Measurements from ENCODE around the gene VPS37B.

Gene VPS37B

GRCh38 chr12:122837306-122838265 is 58.3 kb downstream of the VPS37B start:
- DNase-seq, result no peak

DNA sequence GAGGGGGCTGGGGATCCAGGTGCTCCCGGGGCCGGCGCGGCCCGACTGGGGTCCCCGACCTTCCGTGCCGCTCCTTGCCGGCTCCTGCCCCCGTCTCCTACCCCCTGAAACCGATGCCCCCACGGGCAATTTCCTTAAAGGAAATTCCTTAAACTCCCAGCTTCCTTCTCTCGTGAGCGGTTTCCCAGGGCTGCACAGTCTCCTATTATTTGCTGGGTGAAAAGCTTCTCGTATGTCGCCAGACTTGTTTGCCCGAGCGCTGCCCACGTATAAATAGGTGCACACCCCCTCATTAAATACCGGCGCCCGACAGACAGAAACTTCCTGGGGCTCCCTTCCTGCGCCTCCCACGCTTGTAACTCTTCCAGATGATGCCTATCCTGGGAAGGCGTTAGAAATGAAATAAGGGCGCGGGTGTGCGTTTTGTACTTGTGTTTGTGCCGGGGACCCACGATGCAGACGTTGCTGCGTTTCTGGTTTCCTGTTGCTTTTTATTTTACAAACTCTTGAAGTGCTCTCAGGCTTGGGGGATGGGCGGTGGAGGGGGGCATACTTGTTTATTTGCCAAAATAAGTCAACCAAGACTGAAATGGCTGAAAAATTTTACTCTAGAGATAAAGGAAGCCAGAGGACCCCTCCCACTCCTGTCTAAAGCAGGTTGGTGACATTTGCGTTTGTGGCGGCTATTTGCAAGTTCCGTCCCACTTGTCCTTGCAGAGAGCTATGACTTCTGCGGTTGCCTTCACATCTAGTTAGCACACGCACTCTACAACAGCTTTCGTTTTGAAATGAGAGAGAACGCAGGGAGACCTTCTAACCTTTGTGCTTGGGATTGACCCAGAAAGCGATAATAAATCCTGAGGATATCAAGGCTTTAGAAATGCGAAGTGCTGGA is 59.6 kb downstream of the VPS37B start:
- no peak for DNase-seq

DNA sequence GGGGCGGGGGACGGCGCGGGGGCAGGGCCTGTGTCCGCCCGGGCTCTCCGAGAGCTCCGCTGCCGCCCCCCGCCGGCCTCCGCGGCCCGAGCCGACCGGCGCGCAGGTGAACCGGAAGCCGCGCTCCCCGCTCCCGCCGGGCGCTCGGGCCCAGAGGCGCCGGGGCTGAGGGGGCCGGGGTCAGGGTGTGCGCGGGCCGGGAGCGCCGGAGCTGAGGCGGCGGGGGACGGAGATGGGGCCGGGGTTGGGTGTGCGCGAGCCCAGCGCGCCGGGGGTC is 60.2 kb downstream of the VPS37B start:
- DNase-seq, result no peak

DNA sequence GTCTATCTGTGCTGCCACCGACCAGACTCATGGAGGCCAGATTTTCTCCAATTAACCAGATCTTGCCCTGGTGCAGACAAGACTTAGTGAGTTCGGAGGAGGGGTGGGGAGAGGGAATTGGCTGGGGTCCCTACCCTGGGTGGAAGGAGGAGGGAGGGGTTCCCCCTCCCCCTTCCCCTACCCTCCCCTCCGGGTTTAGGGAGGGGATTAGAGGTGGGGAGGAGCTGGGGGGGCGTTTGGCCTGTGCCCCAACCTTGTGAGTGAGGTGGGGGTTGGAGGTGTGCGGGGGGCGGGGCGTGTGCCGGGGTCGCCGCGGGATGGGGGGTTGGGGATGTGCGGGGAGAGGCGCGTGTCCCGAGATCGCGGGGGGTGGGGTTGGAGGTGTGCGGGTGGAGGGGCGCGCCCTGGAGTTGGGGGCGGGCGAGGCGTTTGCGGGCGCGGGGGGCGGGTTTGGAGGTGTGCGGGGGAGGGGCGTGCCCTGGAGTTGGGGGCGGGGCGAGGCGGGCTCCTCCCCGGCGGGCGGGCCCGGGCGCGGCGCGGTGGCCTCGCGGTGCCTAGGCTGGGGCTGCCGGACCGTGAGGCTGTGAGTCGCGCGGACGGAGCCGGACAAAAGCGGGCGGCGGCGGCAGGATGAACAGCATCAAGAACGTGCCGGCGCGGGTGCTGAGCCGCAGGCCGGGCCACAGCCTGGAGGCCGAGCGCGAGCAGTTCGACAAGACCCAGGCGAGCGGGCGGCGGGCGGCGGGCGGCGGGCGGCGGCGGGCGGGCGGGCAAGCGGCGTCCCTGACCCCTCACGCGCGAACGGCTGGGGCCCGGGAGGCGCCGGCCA is 60.8 kb downstream of the VPS37B start, which contains the start of gene HIP1R:
Gene HIP1R (plus strand): TSS at position 537 of the 829 bp plus-strand sequence. CDS start 94 bp downstream, at position 631.
- no peak for DNase-seq

- no peak for DNase-seq
These were observed 61.6 kb downstream of the VPS37B start for GRCh38 chr12:122834104-122834920.

GRCh38 chr12:122830517-122831214 is 65.3 kb downstream of the VPS37B start:
- peak; percentile 51 for DNase-seq

GRCh38 chr12:122827258-122827657 is 68.7 kb downstream of the VPS37B start:
- no peak for DNase-seq

DNA sequence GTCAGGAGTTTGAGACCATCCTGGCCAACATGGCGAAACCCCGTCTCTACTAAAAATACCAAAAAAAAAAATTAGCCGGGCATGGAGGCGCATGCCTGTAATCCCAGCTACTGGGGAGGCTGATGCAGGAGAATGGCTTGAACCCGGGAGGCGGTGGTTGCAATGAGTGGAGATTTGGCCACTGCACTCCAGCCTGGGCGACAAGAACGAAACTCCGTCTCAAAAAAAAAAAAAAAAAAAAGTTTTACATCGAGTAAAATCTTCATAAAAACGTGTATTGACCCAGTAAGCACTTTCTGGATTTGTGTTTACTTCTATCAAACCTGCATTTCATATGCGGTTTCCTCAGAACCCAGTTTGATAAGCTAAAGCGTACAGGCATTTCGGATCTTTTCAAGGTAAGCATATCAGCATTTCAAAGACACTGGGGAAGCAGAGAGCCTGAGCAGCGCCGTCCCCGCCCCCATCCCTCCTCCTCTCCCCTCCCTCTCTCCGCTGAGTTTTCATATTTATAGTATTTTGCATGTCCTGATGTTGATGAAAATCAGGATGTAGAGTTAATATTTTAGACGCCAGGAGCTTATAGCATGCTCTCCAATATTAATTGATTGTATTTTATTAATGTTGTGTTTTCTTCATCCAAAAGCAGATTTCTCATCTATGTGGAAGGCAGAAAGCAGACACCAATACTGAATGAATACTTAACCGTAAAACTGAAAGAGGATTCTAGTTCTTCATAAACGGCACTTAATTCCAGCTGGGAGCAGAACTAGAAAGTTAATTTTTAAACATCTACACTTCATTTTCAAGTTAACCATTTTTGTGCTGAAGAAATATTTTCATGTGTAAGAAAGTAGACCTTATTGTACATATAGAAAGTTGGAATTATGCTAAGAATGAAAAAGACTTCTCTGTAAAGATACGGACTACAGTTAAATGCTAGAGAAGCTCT is 69.9 kb downstream of the VPS37B start:
- DNase-seq, result no peak

DNA sequence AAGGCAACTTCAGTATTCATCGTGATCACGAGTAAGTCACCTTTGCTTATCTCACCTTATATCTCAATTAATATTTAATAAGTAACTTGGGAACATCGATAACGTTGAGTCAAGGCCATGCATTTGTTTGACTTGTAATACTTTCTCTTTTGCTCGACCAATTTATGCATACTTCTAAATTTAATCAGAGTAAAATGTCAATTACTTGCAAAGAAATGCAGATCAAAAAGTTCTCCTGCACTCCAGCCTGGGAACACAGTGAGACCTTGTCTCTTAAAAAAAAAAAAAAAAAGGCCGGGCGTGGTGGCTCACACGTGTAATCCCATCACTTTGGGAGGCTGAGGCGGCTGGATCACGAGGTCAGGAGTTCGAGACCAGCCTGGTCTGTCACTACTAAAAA is 72.5 kb downstream of the VPS37B start:
- DNase-seq, result no peak

GRCh38 chr12:122820838-122821271 is 75.1 kb downstream of the VPS37B start:
- DNase-seq, result no peak

GRCh38 chr12:122820138-122820537 is 75.8 kb downstream of the VPS37B start:
- DNase-seq, result no peak

- DNase-seq, result no peak
These were observed 76.6 kb downstream of the VPS37B start for GRCh38 chr12:122819209-122819785.
